HepG2 (cell line): ENCODE data around the gene DHH. TPM values are rescaled to one million over a fixed set of nuclear protein-coding genes. Genes with fewer than 3 reads are reported as not detected.

Source experiments
- BATF2 ChIP-seq: sonication (generic); formaldehyde crosslinking; IDR thresholded peaks from 2 replicates; pipeline ENCODE4 v1.8.0; 2022; ENCODE audit warnings: mild to moderate bottlenecking, missing genetic modification reagents, moderate library complexity
- BCL6 ChIP-seq: IDR thresholded peaks from 2 replicates; pipeline ENCODE4 v1.6.1; 2016; ENCODE audit warnings: missing genetic modification reagents, missing compliant biosample characterization
- CREB1 ChIP-seq, 2 experiments: fragments of 450-650 bp in 1 of 2; IDR thresholded peaks; 2 replicates each; pipeline ENCODE4 v1.6.1; 2016 to 2017; ENCODE audit warnings: control low read depth in 1 of 2, mild to moderate bottlenecking in 1 of 2, missing compliant biosample characterization in 1 of 2, missing genetic modification characterization in 1 of 2
- FOSL1 ChIP-seq: sonication (generic); formaldehyde crosslinking; IDR thresholded peaks from 2 replicates; pipeline ENCODE4 v1.9.0; 2021; ENCODE audit warnings: missing genetic modification reagents, borderline replicate concordance
- KDM3A ChIP-seq: IDR thresholded peaks from 2 replicates; pipeline ENCODE4 v1.6.1; 2018; ENCODE audit warnings: low read depth, missing compliant biosample characterization
- MXD3 ChIP-seq: IDR thresholded peaks from 2 replicates; pipeline ENCODE4 v1.6.1; 2016; ENCODE audit warnings: mild to moderate bottlenecking, missing biosample characterization, missing genetic modification reagents
- MZF1 ChIP-seq: sonication (generic); formaldehyde crosslinking; IDR thresholded peaks from 2 replicates; pipeline ENCODE4 v1.8.1; 2023; ENCODE audit warnings: mild to moderate bottlenecking, missing genetic modification reagents, borderline replicate concordance
- NRL ChIP-seq: sonication (generic); formaldehyde crosslinking; IDR thresholded peaks from 2 replicates; pipeline ENCODE4 v1.5.0; 2020; ENCODE audit warnings: missing genetic modification reagents, mild to moderate bottlenecking, moderate library complexity, borderline replicate concordance
- PHF8 ChIP-seq: sonication (generic); formaldehyde crosslinking; IDR thresholded peaks from 2 replicates; pipeline ENCODE4 v1.5.0; 2020; ENCODE audit warnings: missing genetic modification reagents
- RNF219 ChIP-seq: sonication (generic); formaldehyde crosslinking; IDR thresholded peaks from 2 replicates; pipeline ENCODE4 v1.5.0; 2020; ENCODE audit warnings: mild to moderate bottlenecking, missing genetic modification reagents
- RORA ChIP-seq: sonication (generic); formaldehyde crosslinking; IDR thresholded peaks from 2 replicates; pipeline ENCODE4 v1.5.0; 2020; ENCODE audit warnings: mild to moderate bottlenecking, missing genetic modification reagents, moderate library complexity
- SIX1 ChIP-seq: sonication (generic); formaldehyde crosslinking; IDR thresholded peaks from 2 replicates; pipeline ENCODE4 v1.4.0; 2020; ENCODE audit warnings: missing genetic modification reagents, borderline replicate concordance
- SIX4 ChIP-seq: sonication (generic); formaldehyde crosslinking; IDR thresholded peaks from 2 replicates; pipeline ENCODE4 v1.4.0; 2020; ENCODE audit warnings: missing genetic modification reagents
- SNAPC2 ChIP-seq: sonication (generic); formaldehyde crosslinking; IDR thresholded peaks from 2 replicates; pipeline ENCODE4 v1.8.1; 2022; ENCODE audit warnings: mild to moderate bottlenecking, missing genetic modification reagents
- SOX5 ChIP-seq: IDR thresholded peaks from 2 replicates; pipeline ENCODE4 v1.6.1; 2016; ENCODE audit warnings: borderline replicate concordance
- SRF ChIP-seq: IDR thresholded peaks from 2 replicates; pipeline ENCODE4 v1.6.1; 2011; ENCODE audit warnings: mild to moderate bottlenecking, low read depth, low read length, moderate library complexity
- YEATS2 ChIP-seq: sonication (generic); formaldehyde crosslinking; IDR thresholded peaks from 2 replicates; pipeline ENCODE4 v1.4.0; 2020; ENCODE audit warnings: missing genetic modification reagents, borderline replicate concordance
- ZBTB49 ChIP-seq: sonication (generic); formaldehyde crosslinking; IDR thresholded peaks from 2 replicates; pipeline ENCODE4 v1.4.0; 2020; ENCODE audit warnings: missing genetic modification reagents, borderline replicate concordance
- ZNF251 ChIP-seq: sonication (generic); formaldehyde crosslinking; IDR thresholded peaks from 2 replicates; pipeline ENCODE4 v1.9.0; 2021; ENCODE audit warnings: mild to moderate bottlenecking, missing genetic modification reagents
- ZNF30 ChIP-seq: sonication (generic); formaldehyde crosslinking; IDR thresholded peaks from 2 replicates; pipeline ENCODE4 v1.5.0; 2020; ENCODE audit warnings: mild to moderate bottlenecking, missing genetic modification reagents
- ZNF629 ChIP-seq: sonication (generic); formaldehyde crosslinking; conservative IDR thresholded peaks from 2 replicates; pipeline ENCODE4 v1.5.0; 2020; ENCODE audit warnings: missing genetic modification reagents
- ZNF652 ChIP-seq: IDR thresholded peaks from 2 replicates; pipeline ENCODE4 v1.6.1; 2016; ENCODE audit warnings: low read depth, borderline replicate concordance
- ZNF670 ChIP-seq: sonication (generic); formaldehyde crosslinking; IDR thresholded peaks from 2 replicates; pipeline ENCODE4 v1.8.0; 2022; ENCODE audit warnings: mild to moderate bottlenecking, missing genetic modification reagents, borderline replicate concordance
- ZNF672 ChIP-seq: sonication (generic); formaldehyde crosslinking; IDR thresholded peaks from 2 replicates; pipeline ENCODE4 v1.8.1; 2022; ENCODE audit warnings: missing genetic modification reagents
- ZNF746 ChIP-seq: sonication (generic); formaldehyde crosslinking; IDR thresholded peaks from 2 replicates; pipeline ENCODE4 v1.8.0; 2022; ENCODE audit warnings: mild to moderate bottlenecking, missing genetic modification reagents
- polyA plus RNA-seq, 8 experiments: library from polyadenylated mRNA; depleted of rRNA in 3 of 8; stranded (reverse) in 7 of 8; unstranded in 1 of 8; fragments of >200 nt; fragmentation: Illumina TruSeq in 4 of 8; extraction: Trizol in 4 of 8; gene quantifications; 2 replicates each; pipeline versions ENCODE4 v1.2.1 to v1.2.3, GENCODE V29; 2011 to 2016; ENCODE audit warnings: low read depth in 4 of 8, missing spikeins in 1 of 8, mixed read lengths in 1 of 8; ENCODE audit not compliant: insufficient read depth in 1 of 8
- total RNA-seq, 5 experiments: library from RNA; depleted of rRNA; stranded (reverse); fragments of >200 nt; fragmentation: Illumina TruSeq; extraction: Trizol; gene quantifications; 2 replicates each; pipeline ENCODE4 v1.2.3, GENCODE V29; 2016; ENCODE audit warnings: low read depth in 1 of 5

DHH gene
- total and polyA plus RNA-seq, 2 of the 13 experiments (the other 11 are each of a cell fraction or from before 2014, with no cell fraction given): not detected

GRCh38 chr12:49131051-49131893 lies 36.7 kb upstream of the DHH start, which contains the start of gene TUBA1B (continued):
- TF ChIP-seq FOSL1 (CRISPR knock-in tag): no peak
- no peak for TF ChIP-seq KDM3A (CRISPR knock-in tag)
- no peak; the same call in 1 of the 2 replicates for TF ChIP-seq SIX4 (CRISPR knock-in tag)
- no peak for TF ChIP-seq MZF1 (CRISPR knock-in tag)
- TF ChIP-seq SOX5 (CRISPR knock-in tag): no peak
- peak; percentile 37; the same call in 1 of the 2 replicates for TF ChIP-seq ZNF30
- no peak for TF ChIP-seq RNF219 (CRISPR knock-in tag)
- no peak for TF ChIP-seq RORA (CRISPR knock-in tag)
- TF ChIP-seq ZNF251 (CRISPR knock-in tag): no peak
- no peak; the same call in 1 of the 2 replicates for TF ChIP-seq SNAPC2 (CRISPR knock-in tag)
- TF ChIP-seq CREB1 (IDR thresholded peaks at IDR 0.05): no peak; the same call in 1 of the 2 replicates
- TF ChIP-seq CREB1 (CRISPR knock-in tag; IDR thresholded peaks at IDR 0.05): no peak
- peak; percentile 23; the same call in 1 of the 2 replicates for TF ChIP-seq BCL6 (CRISPR knock-in tag)
- TF ChIP-seq ZBTB49 (CRISPR knock-in tag): no peak
- TF ChIP-seq NRL (CRISPR knock-in tag): no peak; the same call in 1 of the 2 replicates
- no peak for TF ChIP-seq ZNF652 (CRISPR knock-in tag)
- peak; percentile 86 for TF ChIP-seq PHF8 (CRISPR knock-in tag)
- peak; percentile 36; the same call in 1 of the 2 replicates for TF ChIP-seq ZNF746
- TF ChIP-seq SIX1 (CRISPR knock-in tag): no peak
- TF ChIP-seq YEATS2 (CRISPR knock-in tag): no peak; the same call in 1 of the 2 replicates
- TF ChIP-seq ZNF629 (CRISPR knock-in tag): 0 out of 2 replicates have a peak, but pooled peaks have one; percentile 3
- TF ChIP-seq SRF: no peak
- 0 out of 2 replicates have a peak, but pooled peaks have one; percentile 40 for TF ChIP-seq ZNF670 (CRISPR knock-in tag)
- no peak for TF ChIP-seq ZNF672 (CRISPR knock-in tag)
- no peak for TF ChIP-seq BATF2 (CRISPR knock-in tag)
- TF ChIP-seq MXD3 (CRISPR knock-in tag): peak; percentile 62
